ENCODE data around the gene TRIP6.

TRIP6 gene, protein sequence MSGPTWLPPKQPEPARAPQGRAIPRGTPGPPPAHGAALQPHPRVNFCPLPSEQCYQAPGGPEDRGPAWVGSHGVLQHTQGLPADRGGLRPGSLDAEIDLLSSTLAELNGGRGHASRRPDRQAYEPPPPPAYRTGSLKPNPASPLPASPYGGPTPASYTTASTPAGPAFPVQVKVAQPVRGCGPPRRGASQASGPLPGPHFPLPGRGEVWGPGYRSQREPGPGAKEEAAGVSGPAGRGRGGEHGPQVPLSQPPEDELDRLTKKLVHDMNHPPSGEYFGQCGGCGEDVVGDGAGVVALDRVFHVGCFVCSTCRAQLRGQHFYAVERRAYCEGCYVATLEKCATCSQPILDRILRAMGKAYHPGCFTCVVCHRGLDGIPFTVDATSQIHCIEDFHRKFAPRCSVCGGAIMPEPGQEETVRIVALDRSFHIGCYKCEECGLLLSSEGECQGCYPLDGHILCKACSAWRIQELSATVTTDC

DNA sequence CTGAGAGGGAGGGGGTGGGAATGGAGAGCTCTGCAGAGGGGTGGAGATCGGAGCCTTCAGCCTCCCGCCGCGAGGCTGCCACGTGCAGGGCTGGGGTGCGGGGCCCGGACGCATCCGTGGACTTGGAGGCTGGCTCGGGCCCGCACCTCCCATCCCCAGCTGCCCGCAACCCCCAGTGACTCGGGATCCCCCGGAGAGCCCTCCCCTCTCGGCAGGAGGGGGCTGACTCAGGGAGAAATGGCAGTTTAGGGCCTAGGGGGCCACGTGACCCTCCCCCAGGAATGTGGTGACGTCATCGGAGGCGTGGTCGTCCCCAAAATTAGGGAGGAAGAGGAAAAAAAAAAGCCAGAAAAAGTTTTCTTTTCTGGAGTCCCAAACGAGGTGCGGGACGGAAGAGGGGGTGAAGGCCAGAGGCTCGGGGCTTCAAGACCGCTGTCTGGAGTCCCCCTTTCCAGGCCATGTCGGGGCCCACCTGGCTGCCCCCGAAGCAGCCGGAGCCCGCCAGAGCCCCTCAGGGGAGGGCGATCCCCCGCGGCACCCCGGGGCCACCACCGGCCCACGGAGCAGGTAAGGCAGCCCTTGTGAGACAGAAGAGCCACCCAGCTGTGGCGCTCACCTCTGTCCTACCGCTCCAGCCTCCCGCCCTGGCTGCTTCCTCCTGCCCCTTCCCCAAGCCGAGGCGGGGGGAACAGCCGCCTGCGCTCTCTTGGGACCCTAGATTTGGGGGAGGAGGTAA is at the start of gene TRIP6:
TSS of gene TRIP6 (plus strand) at position 348 of the 736 bp plus-strand sequence. CDS start at position 459, 111 bp downstream.
- DNase-seq = no peak

DNA sequence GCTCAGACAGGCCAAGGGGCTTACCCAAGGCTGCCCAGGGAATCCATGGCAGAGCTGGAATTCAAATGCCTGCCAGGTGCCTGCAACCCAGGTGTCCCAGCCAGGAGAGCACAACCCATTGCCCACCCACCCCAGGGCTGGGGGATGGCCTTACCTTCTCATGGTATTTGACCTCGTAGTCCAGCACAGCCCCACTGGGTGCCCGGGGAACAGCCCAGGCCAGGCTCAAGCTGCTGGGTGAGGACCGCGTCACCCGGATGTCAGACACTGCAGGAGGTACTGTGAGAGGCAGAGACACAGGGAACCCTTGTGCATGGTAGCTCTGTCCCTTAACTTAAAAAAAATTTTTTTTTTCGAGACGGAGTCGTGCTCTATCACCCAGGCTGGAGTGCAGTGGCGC is 48.8 kb upstream of the TRIP6 start:
- no peak for DNase-seq

DNA sequence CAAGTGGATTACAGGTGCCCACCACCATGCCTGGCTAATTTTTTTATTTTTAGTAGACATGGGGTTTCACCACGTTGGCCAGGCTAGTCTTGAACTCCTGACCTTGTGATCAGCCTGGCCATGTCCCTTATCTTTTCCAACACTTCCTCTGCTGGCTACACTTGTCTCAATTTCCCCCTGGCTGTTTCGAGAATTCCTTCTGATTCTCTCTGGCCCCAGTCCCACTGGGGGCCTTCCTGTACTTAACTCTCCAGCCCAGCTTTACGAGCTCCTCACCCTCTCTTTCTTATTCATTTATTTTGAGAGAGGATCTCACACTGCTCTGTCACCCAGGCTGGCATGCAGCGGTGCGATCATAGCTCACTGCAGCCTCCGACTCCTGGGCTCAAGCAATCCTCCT is 48.4 kb upstream of the TRIP6 start:
- DNase-seq = no peak

DNA sequence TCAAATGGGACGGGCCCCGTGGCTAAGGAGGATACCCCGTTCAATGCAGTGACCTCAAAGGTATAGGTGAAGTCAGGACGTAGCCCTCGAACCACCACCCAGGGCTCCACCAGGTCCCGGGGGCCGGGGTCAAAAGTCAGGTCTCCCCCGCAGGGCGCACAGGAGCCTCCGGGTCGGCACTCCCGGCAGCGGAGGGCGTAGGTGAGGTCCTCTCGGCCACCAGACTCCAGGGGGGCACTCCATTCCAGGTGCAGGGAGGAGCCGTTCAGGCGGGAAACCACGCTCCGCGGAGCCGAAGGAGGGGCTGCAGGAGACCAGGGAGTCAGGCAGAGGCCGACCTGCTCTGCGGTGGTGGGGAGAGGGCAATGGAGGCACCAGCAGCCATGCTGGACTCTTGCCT is 47.6 kb upstream of the TRIP6 start:
- DNase-seq = no peak

DNA sequence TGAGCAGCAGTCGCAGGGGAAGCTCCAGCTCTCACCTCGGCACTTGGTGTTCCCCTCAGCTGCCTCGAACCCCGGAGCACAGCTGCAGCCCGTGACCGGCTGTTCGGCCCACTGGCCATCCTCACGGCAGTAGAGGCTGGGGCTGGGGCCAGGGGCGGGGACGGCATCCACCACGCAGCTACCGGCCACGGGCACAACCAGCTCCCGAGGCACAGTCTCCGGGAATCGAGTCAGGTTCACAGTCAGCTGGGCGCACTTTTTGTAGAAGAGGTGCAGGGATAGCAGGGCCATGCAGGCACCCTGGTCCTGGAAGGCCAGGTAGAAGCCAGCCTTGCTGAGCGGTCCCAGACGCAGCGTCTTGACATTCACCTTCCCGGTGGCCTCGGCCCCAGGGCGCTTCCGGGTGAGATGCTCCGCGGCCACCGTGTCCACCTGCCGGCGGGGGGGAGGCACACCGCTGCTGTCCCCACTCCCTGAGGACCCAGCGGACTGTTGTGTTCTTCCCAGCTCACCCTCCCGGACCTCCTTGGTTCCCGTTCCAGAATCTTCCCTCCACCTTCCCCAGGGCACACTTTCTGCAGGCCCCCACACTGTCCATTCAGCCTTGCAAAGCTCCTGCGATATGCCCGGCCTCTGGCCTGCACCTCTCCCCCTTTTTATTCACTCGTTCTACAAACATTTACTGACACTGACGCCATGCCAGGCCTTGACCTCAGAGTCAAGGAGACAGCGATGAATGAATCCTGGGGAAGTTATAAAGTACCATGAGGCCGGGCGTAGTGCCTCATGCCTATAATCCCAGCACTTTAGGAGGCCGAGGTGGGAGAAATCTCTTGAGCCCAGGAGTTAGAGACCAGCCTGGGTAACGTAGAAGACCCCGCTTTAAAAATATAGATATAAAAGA is 44.7 kb upstream of the TRIP6 start:
- no peak for DNase-seq

DNA sequence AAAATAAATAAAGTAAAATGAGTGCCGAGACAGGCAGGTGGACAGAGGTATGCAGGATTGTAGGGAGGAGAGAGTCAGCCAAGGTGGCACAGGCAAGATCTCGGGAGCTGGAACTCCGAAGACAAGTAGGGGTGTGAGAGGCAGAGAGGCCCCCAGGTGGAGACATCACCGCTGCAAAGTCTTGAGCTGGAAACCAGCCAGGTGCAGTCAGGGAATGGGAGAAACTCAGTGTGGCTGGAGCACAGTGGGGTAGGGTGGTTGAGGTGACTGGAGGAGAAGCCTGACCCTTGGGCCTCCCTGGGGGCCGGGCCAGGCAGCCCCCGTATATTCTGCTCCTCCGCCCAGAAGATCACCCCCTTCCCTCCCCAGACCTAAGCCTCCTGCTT is 44.1 kb upstream of the TRIP6 start:
- DNase-seq = no peak

DNA sequence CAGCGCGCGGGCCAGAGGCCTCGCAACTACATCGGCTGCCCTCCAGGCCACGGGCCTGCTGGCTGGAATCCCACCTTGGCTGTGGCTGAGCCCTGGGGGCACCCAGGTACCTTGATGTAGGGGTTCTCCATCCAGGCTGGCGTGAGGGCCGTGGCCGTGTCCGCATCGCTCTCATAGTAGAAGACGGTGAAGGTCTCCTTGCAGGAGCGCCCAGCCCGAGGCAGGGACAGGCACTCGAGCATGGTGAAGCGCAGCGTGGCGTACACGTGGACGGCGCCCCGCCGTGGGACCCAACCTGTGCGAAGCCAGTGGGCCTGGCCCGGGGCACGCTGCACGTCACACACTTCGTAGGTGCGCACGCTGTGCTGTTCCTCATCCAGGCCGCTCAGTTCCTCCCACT is 43.7 kb upstream of the TRIP6 start:
- no peak for DNase-seq

DNA sequence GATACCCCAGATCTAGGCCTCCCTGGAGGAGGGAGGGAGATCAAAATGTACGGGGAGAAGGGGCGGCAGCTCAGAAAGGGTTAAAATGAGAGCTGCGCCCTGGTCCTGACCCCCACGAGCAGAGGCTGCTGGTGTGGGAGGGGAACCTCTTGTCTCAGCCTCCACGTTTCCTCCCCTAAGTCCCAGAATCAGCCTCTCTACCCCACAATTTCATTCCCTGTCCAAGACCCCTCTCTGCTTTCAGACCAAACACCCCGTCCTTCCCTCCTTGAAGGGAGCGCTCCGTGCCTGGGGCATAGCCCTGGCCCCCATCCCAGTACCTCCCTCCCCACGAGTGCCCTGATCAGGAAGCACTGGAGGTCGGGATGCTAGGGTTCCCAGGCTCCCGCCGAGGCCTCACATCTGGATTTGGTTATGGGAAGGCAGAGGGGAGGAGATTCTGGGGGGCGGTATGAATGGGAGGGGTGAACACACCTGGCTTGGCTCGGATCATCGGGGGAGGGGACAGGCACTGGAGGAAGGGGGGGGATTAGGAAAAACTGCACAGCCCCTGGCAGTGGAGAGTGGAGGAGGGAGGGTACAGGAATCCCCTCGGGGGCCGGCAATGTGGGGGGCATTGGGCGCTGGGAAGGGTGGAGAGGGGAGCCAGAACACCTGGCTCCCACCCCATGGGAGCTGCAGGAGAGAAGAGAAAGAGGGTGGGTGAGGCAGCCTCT is 42.5 kb upstream of the TRIP6 start:
- DNase-seq = no peak

DNA sequence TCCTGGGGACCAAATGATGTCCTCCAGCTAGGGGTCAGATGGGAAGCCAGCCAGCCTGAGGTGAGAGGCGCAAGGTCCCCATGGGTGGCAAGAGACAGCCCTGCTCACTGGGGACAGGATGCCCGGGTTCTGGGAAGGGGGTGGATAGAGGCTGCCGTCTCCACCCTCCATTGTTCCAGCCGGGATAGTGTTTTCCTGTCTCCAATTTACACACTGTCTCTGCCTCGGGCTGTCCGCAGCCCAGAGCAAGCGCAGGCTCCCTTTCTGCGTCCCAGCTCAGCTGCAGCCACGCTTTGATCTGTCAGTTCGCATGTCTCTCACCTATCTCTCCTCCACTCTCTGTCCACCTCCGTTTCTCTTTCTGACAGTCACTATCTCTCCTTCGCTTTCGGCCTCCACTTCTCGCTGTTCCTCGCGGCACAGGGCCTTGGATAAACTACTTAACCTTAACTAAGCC is 41.9 kb upstream of the TRIP6 start:
- DNase-seq = no peak

DNA sequence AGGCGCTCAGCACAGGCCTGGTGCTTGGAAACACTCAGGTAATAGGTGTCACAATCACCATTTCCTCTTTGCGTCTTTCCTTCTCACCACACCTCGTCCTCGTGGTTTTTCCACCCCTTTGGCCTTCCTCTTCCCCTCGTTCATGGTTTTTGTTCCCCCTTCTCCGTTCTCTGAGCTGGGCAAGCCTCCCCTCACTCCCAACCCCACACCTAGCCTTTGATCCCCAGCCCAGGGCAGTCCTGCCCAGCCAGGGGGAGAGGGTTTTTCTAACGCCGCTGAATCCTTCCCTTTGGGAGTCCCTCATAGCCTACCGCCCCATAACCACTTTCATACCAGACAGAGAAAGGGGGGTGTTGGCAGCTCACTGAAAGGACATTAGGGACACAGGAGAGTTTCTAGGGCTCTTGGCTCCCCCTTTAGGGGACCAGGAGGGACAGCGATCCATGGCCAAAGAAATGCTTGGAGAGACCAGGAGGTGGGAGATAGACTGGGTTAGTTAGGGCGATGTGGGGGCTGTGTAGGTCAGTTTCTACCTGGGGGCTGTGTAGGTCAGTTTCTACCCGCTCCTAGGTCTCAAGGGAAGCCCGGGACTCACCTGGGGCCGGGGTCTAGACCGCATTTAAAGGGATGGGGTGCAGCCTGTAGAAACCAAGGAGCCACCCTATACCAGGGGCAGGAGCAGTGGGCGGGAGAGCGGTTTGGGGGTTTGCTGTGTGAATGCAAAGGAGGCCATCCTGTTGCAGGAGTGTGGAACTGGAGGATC is 41.3 kb upstream of the TRIP6 start:
- DNase-seq = no peak

DNA sequence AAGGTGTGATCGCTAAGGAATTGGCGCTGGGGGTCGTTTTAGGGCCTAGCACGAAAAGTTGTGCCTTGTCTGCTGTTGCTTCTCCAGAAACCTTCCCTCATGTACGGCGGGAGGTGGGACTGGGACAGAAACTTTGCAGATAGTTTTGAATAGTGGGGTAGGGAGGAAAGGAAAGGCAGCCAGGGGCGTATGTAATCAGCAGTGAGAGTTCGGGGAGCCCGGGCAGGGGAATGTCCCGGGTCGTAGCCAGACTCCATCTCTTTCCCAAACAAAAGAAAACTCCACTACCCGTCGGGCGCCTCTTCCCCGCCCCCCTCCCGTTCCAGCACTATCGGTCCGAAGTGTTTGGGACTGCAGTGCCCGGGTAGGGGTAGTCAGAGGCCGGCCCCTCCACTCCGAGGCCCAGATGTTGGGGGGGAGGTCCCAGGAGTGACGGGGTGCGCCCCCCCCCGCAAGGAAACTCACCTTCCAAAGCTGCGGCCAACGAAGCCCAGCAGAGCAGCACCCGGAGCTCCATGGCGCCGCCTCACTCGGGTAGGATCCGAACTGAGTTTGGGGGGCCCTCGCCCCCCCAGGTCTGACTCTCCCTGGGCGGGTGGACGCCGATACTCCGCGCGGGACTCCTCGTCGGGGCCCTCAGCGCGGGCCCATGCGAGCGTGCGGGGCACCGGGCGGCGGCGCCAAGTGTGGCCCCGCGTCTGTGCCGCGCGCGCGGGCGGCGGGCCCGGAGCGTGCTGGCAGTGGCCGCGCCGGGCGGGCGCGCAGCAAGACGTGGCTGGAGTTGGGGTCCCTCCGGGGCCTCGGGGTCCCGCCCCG is 40.5 kb upstream of the TRIP6 start:
- DNase-seq = no peak

DNA sequence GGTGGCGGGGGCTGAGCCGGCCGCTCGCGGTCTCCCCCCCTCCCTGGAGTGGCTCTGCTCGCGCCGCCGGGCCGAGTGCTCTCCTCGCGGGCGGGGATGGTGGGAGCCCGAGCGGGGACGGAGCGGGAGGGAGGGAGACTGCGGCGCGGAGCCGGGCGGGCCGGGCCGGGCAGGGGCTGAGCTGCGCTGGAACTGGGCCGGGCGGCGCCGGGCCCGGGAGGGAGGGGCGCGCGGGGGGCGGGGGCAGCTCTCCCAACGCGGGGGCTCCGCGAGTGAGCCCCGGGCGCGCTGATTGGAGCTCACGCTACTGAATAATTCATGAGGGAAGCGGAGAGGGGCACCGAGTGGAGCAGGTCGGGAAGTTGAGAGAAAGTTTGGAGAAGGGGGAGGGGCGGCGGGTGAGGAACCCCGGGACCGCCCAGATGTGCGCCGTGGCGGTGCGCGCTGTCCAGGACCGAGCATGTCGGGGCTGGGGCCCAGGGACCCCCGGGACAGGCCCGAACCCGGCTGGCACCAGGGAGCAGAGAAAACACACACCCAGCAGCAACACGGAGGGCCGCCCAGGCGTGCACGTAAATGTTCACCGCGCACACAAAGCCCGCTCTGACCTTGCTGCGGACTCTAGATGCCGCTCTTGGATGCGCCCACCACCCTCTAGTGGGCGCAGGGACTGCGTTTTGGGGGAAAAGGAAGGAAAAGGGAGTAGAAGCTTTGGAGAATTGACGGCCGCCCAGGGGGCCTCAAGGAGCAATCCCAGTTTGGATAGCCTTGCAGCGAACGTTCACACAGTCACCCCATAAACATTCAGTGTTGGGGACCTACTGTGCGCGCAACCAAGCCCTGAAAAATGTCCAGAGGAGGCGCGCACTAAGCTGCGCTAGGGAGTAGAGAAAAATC is 39.6 kb upstream of the TRIP6 start, which contains the start of gene EPHB4:
TSS of gene EPHB4 (minus strand) at position 194 of the 897 bp plus-strand sequence. CDS start 493 bp downstream, outside the sequence.
- DNase-seq = peak; percentile 50

DNA sequence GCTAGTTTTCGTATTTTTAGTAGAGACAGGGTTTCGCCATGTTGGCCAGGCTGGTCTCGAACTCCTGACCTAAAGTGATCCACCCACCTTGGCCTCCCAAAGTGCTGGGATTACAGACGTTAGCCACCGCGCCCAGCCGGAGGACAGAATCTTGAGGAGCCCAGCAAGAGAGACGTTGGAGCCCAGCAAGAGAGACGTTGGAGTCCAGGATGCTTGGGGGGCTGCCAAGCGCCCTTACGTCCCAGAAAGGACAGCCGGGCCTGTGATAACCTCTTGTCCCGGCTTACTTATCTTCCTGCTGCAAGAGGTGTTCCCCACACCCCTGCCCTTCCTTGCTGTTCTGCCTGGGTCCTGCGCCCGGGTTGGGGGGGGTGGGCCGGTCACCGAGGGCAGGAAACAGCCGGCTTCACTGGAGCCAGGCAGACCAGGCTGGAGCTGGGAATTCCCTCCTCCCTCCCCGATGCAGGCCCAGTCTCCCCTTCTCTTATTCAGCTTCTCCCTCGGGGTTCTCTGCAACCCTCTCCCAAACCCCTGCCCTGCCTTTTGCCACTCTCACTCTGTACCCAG is 38.0 kb upstream of the TRIP6 start:
- no peak for DNase-seq

DNA sequence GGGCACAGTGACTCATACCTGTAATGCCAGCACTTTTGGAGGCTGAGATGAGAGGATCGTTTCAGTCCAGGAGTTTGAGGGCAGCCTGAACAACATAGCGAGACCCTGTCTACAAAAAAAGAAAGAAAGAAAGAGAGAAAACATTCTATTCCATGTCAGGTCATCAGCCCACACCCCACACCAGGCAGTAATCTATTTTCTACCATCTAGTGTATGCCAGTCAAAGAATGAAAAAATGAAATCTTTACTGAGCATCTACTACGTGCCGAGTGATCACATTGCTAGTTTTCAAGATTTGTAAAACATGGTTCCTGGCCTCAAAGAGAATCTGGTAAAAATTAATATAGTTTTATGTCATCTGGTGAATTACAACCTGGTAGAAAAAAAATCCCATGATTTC is 36.8 kb upstream of the TRIP6 start:
- no peak for DNase-seq

DNA sequence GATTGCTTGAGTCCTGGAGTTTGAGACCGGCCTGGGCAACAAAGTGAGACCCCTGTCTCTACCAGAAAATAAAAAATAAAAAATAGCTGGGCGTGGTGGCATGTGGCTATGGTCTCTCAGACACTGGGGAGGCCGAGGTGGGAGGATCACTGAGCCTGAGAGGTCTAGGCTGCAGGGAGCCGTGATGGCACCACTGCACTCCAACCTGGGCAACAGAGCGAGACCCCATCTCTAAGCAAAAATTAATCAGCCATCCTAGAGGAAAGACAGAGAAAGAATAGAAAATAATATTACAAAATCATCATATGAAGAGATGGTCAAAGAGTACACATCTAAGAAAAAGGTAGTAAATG is 34.9 kb upstream of the TRIP6 start:
- DNase-seq = no peak

DNA sequence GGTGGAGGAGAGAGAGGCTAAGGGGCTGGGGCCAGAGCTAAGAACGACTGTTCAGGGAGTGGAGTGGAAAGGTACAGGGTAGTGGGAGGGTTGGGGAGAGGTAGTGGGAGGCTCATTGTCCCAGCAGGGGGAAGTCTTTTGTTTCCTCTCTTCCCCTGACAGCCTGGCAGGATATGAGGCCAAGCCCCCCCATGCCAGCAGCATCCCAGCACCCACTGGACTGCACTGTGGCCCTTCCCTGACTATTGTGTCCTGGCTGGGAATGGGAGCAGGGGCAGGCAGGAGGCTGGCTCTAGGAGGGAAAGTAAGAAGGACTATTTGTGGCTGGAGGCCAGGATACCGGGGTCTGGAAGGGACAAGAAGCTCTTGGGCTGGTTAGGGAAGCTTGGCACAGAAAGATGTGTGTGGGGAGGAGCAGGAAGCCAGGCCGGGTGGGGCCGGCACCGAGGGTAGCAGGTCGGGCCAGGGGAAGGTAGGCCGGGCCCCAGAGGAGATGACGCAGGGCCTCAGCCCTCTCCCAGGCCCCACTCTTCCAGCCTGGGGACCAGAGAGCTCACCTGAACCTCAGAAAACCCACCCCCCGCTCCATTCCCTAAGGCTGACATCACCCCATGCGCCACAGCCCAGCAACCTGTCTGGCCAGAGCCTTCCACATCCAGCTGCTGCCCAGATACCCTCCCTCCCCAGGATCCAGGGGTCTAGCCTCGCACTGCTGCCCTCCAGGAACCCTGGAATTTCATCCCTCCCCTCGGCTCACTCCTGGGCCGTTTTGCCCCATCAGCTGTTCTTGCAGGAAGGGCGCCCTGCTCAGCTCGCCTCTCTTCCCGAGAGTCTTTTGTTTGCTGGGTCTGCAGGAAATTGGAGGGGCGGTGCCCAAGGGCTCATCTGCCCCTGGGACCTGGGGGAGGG is 31.0 kb upstream of the TRIP6 start:
- no peak for DNase-seq

DNA sequence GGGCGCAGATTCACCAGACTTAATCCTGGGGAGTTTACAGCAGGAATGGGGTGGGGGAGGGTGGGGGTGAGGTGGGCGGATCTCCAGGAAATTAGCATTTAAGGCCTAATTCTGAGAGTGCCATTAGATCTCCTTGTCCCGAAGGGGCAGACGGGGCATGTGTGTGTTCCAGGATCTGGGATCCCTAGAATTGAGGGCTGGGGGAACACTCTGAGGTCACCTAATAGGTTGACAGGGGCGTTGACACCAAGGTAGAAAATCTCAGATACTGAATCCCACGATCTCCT is 30.4 kb upstream of the TRIP6 start:
- DNase-seq = no peak

DNA sequence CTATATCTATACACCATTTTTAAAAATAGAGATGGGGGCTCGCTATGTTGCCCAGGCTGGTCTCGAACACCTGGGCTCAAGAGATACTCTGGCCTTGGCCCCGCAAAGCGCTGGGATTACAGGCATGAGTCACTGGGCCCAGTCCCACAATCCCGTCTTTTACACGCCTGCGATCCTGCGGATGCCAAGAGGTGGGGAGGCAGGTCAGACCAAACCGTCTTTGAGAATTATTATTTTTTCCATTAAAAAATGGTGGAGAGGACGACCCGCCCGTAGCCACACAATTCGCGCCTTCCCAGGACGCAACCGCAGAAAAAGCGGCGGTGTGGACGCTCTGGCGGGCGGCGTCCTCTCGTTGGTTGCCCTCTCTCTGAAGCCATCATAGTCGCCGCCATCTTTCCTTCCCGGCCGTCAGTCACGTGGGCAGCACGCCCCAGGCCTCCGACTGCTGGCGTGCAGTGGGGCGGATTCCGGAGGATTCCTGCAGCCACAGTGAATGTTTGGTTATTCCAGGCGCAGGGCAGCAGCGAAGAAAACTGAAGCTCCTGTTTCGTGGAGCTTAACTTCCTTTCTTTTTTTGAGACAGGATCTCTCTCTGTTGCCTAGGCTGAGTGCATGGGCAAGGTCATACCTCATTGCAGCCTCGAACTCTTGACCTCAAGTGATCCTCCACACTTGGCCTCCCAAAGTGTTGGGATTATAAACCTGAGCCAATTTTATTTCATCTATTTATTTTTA is 29.9 kb upstream of the TRIP6 start:
- peak; percentile 91 for DNase-seq

All from NCI-H1105 (cell line).